ENCODE results near the gene AKAP13.

Gene AKAP13

DNA sequence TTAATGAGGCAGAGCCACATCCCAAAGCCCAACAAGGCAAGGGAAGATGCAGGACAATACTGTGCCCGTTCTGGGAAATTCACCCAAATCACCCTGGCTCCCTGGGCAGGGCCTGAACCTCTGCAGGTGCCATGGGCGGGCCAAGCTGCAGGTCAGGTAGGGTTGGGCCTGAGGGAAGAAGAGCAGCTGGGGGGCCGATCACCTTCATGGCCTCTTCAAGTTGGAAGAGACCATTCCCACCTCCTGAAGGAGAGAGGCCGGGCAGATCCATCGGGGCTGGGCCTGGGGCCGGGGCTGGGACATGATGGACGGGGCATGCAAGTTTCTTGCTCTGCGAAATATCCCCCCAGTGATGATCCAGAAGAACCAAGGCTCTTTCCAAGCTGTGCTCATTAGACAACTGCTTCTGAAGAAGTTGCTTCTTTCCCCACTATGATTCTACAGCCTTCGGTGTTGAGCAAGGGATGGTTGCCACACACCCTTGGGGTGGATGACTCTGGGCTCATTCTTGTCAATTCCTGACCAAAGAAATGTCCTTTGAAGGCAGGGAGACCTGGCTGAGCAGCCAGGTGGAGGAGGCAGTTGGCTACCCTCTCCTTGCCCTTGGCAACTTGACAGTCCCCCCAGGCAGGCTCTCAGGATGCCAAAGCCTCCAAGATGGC is 376.1 kb downstream of the AKAP13 start:
- no peak for DNase-seq (ENCODE audit: low read depth)

DNA sequence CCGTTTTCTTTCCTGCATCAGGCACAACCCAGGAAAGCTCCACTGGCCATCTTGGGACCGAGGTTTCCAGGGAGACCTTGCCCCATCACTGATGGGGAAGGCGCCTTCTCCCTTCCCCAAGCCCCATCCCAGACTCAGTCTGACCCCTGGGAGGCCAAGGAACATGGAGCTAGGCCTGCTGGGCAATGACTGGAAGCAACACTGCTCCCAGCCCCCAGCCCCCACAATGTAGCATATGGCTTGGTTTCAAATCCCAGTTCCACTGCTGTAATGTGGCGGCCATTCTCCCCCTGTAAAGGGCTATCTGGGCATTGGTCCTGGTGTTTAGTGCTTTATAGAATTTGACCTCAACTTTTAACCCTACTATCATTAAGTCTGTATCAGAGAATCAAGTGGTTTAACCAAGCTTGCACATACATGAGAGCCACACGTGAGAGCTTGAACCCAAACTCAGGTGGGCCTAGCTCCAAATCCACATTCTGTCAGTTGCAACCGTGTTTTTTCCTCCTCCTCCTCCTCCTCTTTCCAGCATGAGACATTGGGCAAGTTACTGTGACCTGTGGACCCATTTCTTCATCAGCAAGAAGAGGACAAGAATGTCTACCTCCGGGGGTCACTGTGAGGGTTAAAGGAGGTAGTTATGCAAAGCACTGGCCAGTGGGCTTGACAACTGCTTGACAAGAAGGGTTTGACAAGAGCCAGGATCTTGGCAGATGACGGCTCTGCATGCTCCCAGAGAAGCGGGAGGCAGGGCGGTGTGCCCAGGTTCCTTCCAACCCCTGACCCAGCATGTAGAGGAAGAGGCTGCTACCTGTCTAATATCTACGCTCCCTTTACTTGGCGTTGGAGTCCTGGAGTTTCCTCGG is 376.9 kb downstream of the AKAP13 start:
- DNase-seq (ENCODE audit: low read depth) = no peak

DNA sequence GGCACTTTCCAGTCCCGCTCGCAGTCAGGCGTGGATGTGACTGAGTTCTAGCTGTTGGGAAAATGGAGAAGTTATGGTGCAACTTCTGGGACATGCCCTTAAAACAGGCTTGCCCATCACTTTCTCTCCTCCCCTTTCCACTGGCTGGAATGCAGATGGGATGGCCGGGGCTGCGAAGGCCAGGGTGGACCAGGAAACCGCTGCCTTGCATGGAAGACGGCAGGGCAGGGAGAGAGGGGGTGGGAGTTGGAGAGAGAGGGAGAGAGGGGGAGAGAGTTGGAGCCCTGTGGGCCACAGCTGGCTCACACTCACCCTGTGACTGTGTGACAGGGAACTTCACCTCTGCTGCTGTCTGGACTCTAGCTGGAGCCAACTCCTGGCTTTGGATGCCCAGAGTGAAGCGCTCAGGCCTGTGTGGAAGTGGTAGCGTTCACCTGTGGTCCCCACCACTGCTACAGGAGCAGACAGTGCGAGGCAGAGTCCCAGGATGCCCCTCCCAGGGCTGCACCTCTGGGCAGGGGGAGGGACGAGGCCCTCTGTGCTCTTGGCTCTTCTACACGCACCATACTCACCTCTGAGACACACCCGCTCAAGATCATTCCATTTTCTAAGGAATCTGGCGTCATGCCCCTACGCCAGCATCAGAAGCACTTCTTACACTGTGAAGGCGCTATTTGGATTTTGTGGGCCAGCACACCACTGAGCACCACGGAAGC is 377.7 kb downstream of the AKAP13 start:
- no peak for DNase-seq (ENCODE audit: low read depth)

GRCh38 chr15:85758655-85758978 is 378.2 kb downstream of the AKAP13 start:
- no peak for DNase-seq (ENCODE audit: low read depth)

- no peak for DNase-seq (ENCODE audit: low read depth)
These were observed 379.0 kb downstream of the AKAP13 start for GRCh38 chr15:85759376-85759775.

GRCh38 chr15:85760049-85760448 is 379.6 kb downstream of the AKAP13 start:
- DNase-seq (ENCODE audit: low read depth) = no peak

DNA sequence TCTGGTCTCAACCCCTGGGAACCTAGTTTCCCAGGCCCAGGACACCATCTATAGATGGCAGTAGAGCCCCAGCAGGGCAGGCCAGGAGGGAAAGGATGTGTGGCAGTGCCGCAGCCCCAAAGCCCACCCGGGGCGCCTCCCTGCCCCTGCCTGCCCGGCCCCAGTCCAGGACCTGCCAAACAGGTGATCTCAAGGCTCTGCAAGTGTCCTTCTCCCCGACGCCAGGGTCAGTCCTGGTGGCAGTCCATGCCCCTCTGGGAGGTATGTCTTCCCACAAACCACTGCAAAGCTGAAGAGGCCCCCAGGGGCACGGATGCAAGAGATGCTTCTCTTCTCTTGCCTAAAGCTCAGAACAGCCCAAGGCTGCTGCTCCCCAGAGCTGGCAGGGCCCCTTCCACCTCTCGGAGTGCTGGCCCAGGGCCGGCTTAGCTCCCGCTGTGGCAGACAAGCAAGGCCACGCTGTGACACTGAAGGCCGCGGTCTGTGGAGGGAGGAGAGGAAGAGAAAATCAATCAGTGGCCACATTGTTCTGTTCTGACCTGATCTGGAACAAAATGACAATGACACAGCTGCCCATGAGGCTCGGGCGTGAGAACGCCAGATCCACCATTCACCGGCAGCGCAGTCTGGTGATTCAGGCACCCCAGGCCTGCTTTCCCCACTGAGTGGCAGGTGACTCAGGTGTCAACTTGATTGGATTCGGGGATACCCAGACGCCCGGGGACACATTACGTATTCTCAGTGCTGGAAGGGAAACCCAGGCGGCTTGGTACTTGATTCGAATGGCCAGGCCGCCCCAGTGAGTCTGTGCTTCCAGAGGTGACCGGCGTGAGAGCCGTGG is 380.3 kb downstream of the AKAP13 start:
- DNase-seq (ENCODE audit: low read depth) = no peak

DNA sequence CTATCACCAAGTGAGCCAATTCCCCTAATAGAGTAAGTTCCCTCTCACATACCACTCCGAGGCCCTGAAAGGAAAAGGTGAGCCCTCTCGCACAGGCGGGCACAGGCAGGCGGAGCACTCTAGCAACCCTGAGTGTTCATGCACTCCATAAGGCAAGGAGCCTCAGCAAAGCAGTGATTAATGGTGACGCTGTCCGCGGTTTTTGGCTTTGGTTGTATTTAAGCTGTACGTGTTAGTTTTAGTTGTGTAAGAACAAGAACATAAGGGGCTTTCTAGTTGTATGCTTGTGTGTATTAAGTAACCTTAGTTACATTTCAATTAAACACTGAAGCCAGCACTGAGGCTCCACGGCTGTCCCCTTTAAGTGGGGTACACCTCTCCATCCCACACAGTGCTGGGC is 381.2 kb downstream of the AKAP13 start:
- no peak for DNase-seq (ENCODE audit: low read depth)

- no peak for DNase-seq (ENCODE audit: low read depth)
These were observed 381.8 kb downstream of the AKAP13 start for GRCh38 chr15:85762039-85762755.

GRCh38 chr15:85762756-85763127 is 382.3 kb downstream of the AKAP13 start:
- DNase-seq (ENCODE audit: low read depth) = no peak

- no peak for DNase-seq (ENCODE audit: low read depth)
These were observed 382.8 kb downstream of the AKAP13 start for GRCh38 chr15:85763157-85763556.

DNA sequence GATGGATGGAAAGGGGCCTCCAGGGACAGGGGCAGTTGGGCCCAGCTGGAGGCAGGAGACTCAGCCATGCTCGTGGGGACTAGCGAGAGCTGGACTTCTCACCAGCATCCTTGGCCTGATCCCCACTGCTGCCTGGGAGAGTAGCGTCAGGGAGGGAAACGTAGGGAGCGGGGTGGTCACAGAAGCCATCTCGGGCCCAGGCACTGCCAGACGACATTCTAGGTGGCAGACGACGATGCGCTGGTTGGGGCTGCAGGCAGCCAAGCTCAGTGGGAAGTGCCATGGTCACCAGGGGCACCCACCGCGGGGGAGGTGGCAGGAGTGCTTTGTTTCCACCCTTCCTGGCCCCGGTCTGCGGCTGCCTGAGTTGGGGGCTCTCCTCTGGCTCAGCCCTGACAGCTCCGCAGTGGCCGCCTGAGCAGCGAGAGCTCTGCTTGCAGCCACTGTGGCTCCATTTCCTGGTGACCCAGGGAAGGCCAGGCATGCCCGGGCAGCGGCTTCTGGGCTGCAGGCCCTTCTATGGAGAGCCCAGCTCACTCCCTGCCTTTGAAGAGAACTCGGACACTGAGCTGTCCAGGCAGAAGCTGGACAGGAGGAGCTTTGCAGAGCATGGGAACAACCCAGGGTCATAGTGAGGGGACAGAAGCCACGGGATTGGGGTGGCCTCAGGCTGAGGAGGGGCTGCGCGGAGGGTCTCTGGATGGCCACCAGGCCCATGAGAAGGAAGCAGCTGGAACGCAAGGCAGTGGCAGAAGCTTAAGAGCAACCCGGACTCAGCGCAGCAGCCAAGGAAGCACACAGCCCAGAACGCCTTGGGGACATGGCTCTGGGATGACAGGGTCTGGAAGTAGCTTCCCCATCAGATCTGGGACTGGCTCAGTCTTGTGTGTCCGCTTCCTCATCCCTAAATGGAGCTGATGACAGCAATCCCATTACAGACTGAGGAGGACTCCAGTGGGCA is 383.6 kb downstream of the AKAP13 start:
- DNase-seq (ENCODE audit: low read depth) = no peak

DNA sequence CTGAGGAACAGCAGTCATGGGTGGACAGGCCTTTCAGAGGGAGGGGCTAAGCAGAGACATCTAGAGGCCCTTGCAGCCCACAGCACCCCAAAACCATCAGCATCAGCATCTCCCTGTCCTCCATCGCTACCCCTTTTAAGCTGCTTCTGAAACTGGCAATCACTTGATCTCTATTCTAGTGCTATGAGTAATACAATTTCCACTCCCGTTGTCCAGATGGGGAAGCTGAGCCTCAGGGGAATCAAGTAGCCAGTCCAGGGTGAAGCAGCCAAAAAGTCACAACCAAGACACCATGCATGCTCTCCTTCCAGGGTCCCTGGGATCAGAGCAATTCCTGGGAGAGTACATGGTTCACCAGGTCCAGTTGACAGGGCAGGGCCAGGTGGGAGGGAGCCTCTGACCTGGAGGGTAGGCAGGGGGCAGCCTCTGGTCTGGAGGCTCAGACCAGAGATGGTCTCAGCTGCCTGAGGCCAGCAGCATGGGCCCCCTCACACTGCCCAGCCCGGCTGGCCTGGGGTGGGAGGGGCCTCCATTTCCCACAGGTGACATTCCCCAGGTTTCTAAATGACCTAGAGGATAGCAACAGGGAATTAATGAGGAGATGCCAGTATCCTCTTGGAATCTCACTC is 384.4 kb downstream of the AKAP13 start:
- peak; percentile 16 for DNase-seq (ENCODE audit: low read depth)

GRCh38 chr15:85766001-85766831 is 385.8 kb downstream of the AKAP13 start:
- no peak for DNase-seq (ENCODE audit: low read depth)

DNA sequence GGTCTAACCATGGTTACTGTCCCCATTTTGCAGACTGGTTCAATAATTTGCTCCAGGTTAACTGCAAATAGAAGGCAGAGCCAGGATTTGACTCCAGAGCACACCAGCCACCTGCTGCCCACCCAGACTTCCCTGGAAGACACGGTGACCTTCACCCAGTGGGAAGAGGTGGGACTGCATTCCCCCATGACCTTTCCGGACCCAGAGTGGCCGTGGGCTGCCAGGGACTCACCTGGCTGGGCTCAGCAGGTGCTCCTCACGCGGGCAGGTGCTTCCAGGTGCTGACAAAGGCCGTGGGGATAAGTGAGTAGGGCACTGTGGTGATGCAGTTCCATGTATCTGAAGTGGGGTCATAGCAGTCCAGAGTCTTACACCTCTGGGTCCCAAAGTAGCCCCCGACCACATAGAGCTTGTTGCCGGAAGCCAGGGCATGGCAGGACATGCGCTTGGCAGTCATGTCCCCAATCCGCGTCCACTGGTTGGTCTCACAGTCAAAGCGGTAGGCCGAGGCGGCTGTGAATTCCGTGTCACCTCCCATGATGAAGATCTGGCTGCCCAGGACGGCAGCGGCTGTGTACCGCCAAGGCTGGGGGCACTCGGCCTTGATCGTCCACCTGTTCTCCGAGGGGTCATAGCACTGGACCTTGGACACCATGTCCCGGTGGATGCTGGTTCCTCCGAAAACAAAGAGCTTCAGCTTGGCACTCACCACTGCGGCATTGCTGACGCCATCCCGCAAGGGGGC is 387.6 kb downstream of the AKAP13 start:
- no peak for DNase-seq (ENCODE audit: low read depth)

DNA sequence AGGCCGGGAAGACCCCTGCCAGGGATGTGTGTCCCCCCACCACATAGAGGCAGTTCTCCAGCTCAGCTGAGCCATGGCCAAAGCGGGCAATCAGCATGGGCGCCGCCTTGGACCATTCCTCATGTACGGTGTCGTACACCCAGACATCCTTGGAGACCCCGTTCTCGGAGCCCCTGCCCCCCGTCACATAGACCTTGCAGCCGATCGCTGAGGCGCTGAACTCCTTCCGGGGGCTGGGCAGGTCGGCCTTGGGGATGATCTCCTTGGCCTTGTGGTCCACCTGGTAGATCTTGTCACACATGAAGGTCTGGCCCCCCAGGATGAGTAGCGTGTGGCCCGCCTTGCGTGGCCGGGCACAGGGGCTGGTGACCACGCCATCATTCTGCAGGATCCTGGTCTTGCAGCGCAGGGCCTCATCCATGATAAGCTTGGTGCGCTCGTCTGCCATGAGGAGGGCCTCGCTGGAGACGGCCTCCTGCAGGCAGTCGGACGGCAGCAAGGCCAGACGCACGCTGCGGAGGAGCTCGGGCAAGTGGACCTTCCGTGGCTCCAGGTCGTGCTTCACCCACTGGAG is 388.3 kb downstream of the AKAP13 start:
- no peak for DNase-seq (ENCODE audit: low read depth)

- no peak for DNase-seq (ENCODE audit: low read depth)
These were observed 388.9 kb downstream of the AKAP13 start for GRCh38 chr15:85769182-85769900.

Data from ELR (cell line).